ENCODE measurements around the gene CCNI. TPM values are rescaled to one million over a fixed set of nuclear protein-coding genes. Genes with fewer than 3 reads are reported as not detected.

Gene CCNI
- total RNA-seq, 1 donor from 2014 or later: 152 TPM

- H3K27ac ChIP-seq (ENCODE audit: low read depth, low read length): no peak overlapping the region
- H3K27me3 ChIP-seq (ENCODE audit: control insufficient read depth in 3 of 3, insufficient read depth in 3 of 3, low read length in 3 of 3): no peaks in the 10 kb centered on the region
- no peaks in the 10 kb centered on the region for H3K4me1 ChIP-seq (ENCODE audit: control insufficient read depth in 3 of 3, insufficient read depth in 3 of 3, low read length in 3 of 3)
- peaks cover 10 to 55% (median 47%) of the 10 kb centered on the region in 3 donors for H3K36me3 ChIP-seq (ENCODE audit: control insufficient read depth in 3 of 3, insufficient read depth in 3 of 3, low read length in 3 of 3)
- H3K9me3 ChIP-seq (ENCODE audit: control insufficient read depth in 3 of 3, low read length in 3 of 3): no peaks in the 10 kb centered on the region
- H3K4me3 ChIP-seq (ENCODE audit: low read length in 3 of 3): no peak overlapping the region
- no peak overlapping the region for H3K9ac ChIP-seq (ENCODE audit: low read depth in 1 of 3, low read length in 3 of 3)
These were observed 47.5 kb downstream of the CCNI start for GRCh38 chr4:77028246-77028645.

GRCh38 chr4:77026322-77026704 lies 49.5 kb downstream of the CCNI start:
- Histone ChIP-seq H3K27ac (ENCODE audit: low read depth, low read length) (no peak overlapping the region), H3K27me3 (ENCODE audit: control insufficient read depth in 3 of 3, insufficient read depth in 3 of 3, low read length in 3 of 3) (no peaks in the 10 kb centered on the region), H3K9me3 (ENCODE audit: control insufficient read depth in 3 of 3, low read length in 3 of 3) (no peaks in the 10 kb centered on the region), H3K36me3 (ENCODE audit: control insufficient read depth in 3 of 3, insufficient read depth in 3 of 3, low read length in 3 of 3) (peaks cover 12 to 47% (median 42%) of the 10 kb centered on the region in 3 donors), H3K9ac (ENCODE audit: low read depth in 1 of 3, low read length in 3 of 3) (no peak overlapping the region), H3K4me3 (ENCODE audit: low read length in 3 of 3) (no peak overlapping the region), H3K4me1 (ENCODE audit: control insufficient read depth in 3 of 3, insufficient read depth in 3 of 3, low read length in 3 of 3) (no peaks in the 10 kb centered on the region)

GRCh38 chr4:77025643-77026321 lies 50.0 kb downstream of the CCNI start:
- peaks cover 16 to 47% (median 44%) of the 10 kb centered on the region in 3 donors for H3K36me3 ChIP-seq (ENCODE audit: control insufficient read depth in 3 of 3, insufficient read depth in 3 of 3, low read length in 3 of 3)
- no peaks in the 10 kb centered on the region for H3K27me3 ChIP-seq (ENCODE audit: control insufficient read depth in 3 of 3, insufficient read depth in 3 of 3, low read length in 3 of 3)
- no peak overlapping the region for H3K4me3 ChIP-seq (ENCODE audit: low read length in 3 of 3)
- H3K27ac ChIP-seq (ENCODE audit: low read depth, low read length): no peak overlapping the region
- no peak overlapping the region for H3K9ac ChIP-seq (ENCODE audit: low read depth in 1 of 3, low read length in 3 of 3)
- H3K9me3 ChIP-seq (ENCODE audit: control insufficient read depth in 3 of 3, low read length in 3 of 3): no peaks in the 10 kb centered on the region
- no peaks in the 10 kb centered on the region for H3K4me1 ChIP-seq (ENCODE audit: control insufficient read depth in 3 of 3, insufficient read depth in 3 of 3, low read length in 3 of 3)

DNA sequence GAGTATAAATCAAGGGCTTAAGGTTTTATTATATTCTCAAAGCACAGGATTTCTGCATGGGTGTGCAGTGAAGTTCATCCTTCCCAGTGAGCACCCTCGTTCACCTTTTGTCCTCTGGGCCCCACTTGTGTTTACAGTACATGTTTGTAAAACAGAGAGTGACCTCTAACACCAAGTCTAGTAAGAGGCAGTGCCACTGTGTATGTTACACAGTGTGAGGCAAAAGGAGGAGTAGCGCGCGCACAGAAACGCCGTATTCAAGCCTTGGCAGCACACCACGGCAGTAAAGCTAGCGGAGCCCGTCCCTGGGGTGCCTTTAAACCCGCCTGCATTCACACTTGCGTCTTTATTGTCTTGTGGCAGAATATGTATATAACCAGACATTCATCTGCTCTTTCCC lies 51.9 kb downstream of the CCNI start:
- no peak overlapping the region for H3K27ac ChIP-seq (ENCODE audit: low read depth, low read length)
- no peak overlapping the region for H3K4me3 ChIP-seq (ENCODE audit: low read length in 3 of 3)
- no peaks in the 10 kb centered on the region for H3K9me3 ChIP-seq (ENCODE audit: control insufficient read depth in 3 of 3, low read length in 3 of 3)
- peaks cover 19 to 55% (median 44%) of the 10 kb centered on the region in 3 donors for H3K36me3 ChIP-seq (ENCODE audit: control insufficient read depth in 3 of 3, insufficient read depth in 3 of 3, low read length in 3 of 3)
- H3K9ac ChIP-seq (ENCODE audit: low read depth in 1 of 3, low read length in 3 of 3): no peak overlapping the region
- H3K4me1 ChIP-seq (ENCODE audit: control insufficient read depth in 3 of 3, insufficient read depth in 3 of 3, low read length in 3 of 3): no peaks in the 10 kb centered on the region
- H3K27me3 ChIP-seq (ENCODE audit: control insufficient read depth in 3 of 3, insufficient read depth in 3 of 3, low read length in 3 of 3): no peaks in the 10 kb centered on the region

GRCh38 chr4:77022560-77023179 lies 53.1 kb downstream of the CCNI start:
- Histone ChIP-seq H3K36me3 (ENCODE audit: control insufficient read depth in 3 of 3, insufficient read depth in 3 of 3, low read length in 3 of 3) (peaks cover 18 to 53% (median 33%) of the 10 kb centered on the region in 3 donors), H3K9ac (ENCODE audit: low read depth in 1 of 3, low read length in 3 of 3) (no peak overlapping the region), H3K4me1 (ENCODE audit: control insufficient read depth in 3 of 3, insufficient read depth in 3 of 3, low read length in 3 of 3) (no peaks in the 10 kb centered on the region), H3K27ac (ENCODE audit: low read depth, low read length) (no peak overlapping the region), H3K4me3 (ENCODE audit: low read length in 3 of 3) (no peak overlapping the region), H3K9me3 (ENCODE audit: control insufficient read depth in 3 of 3, low read length in 3 of 3) (no peaks in the 10 kb centered on the region), H3K27me3 (ENCODE audit: control insufficient read depth in 3 of 3, insufficient read depth in 3 of 3, low read length in 3 of 3) (no peaks in the 10 kb centered on the region)

- Histone ChIP-seq H3K4me1 (ENCODE audit: control insufficient read depth in 3 of 3, insufficient read depth in 3 of 3, low read length in 3 of 3) (no peaks in the 10 kb centered on the region), H3K9ac (ENCODE audit: low read depth in 1 of 3, low read length in 3 of 3) (no peak overlapping the region), H3K27me3 (ENCODE audit: control insufficient read depth in 3 of 3, insufficient read depth in 3 of 3, low read length in 3 of 3) (no peaks in the 10 kb centered on the region), H3K36me3 (ENCODE audit: control insufficient read depth in 3 of 3, insufficient read depth in 3 of 3, low read length in 3 of 3) (peaks cover 18 to 53% (median 32%) of the 10 kb centered on the region in 3 donors), H3K4me3 (ENCODE audit: low read length in 3 of 3) (no peak overlapping the region), H3K9me3 (ENCODE audit: control insufficient read depth in 3 of 3, low read length in 3 of 3) (no peaks in the 10 kb centered on the region), H3K27ac (ENCODE audit: low read depth, low read length) (no peak overlapping the region)
These were observed 54.1 kb downstream of the CCNI start for GRCh38 chr4:77021614-77022089.

GRCh38 chr4:77020017-77020416 lies 55.8 kb downstream of the CCNI start:
- H3K36me3 ChIP-seq (ENCODE audit: control insufficient read depth in 3 of 3, insufficient read depth in 3 of 3, low read length in 3 of 3): peaks cover 20 to 56% (median 41%) of the 10 kb centered on the region in 3 donors

GRCh38 chr4:77015390-77015789 lies 60.4 kb downstream of the CCNI start:
- H3K9ac ChIP-seq (ENCODE audit: low read depth in 1 of 3, low read length in 3 of 3): no peak overlapping the region
- H3K36me3 ChIP-seq (ENCODE audit: control insufficient read depth in 3 of 3, insufficient read depth in 3 of 3, low read length in 3 of 3): peaks cover 5 to 31% (median 22%) of the 10 kb centered on the region in 3 donors

More at GRCh38 chr4:77020017-77020416, 55.8 kb downstream of the CCNI start:
- H3K9ac ChIP-seq (ENCODE audit: low read depth in 1 of 3, low read length in 3 of 3): no peak overlapping the region
- H3K4me1 ChIP-seq (ENCODE audit: control insufficient read depth in 3 of 3, insufficient read depth in 3 of 3, low read length in 3 of 3): no peaks in the 10 kb centered on the region
- H3K9me3 ChIP-seq (ENCODE audit: control insufficient read depth in 3 of 3, low read length in 3 of 3): no peaks in the 10 kb centered on the region
- no peak overlapping the region for H3K4me3 ChIP-seq (ENCODE audit: low read length in 3 of 3)
- no peak overlapping the region for H3K27ac ChIP-seq (ENCODE audit: low read depth, low read length)
- no peaks in the 10 kb centered on the region for H3K27me3 ChIP-seq (ENCODE audit: control insufficient read depth in 3 of 3, insufficient read depth in 3 of 3, low read length in 3 of 3)

GRCh38 chr4:77014256-77014655 lies 61.5 kb downstream of the CCNI start:
- peaks cover 0 to 9% (median 0%) of the 10 kb centered on the region in 3 donors for H3K4me1 ChIP-seq (ENCODE audit: control insufficient read depth in 3 of 3, insufficient read depth in 3 of 3, low read length in 3 of 3)
- peaks cover 5 to 23% (median 17%) of the 10 kb centered on the region in 3 donors for H3K36me3 ChIP-seq (ENCODE audit: control insufficient read depth in 3 of 3, insufficient read depth in 3 of 3, low read length in 3 of 3)
- no peaks in the 10 kb centered on the region for H3K27me3 ChIP-seq (ENCODE audit: control insufficient read depth in 3 of 3, insufficient read depth in 3 of 3, low read length in 3 of 3)
- no peak overlapping the region for H3K4me3 ChIP-seq (ENCODE audit: low read length in 3 of 3)
- no peaks in the 10 kb centered on the region for H3K9me3 ChIP-seq (ENCODE audit: control insufficient read depth in 3 of 3, low read length in 3 of 3)
- no peak overlapping the region for H3K27ac ChIP-seq (ENCODE audit: low read depth, low read length)
- H3K9ac ChIP-seq (ENCODE audit: low read depth in 1 of 3, low read length in 3 of 3): no peak overlapping the region

More at GRCh38 chr4:77015390-77015789, 60.4 kb downstream of the CCNI start:
- no peak overlapping the region for H3K4me3 ChIP-seq (ENCODE audit: low read length in 3 of 3)
- H3K27ac ChIP-seq (ENCODE audit: low read depth, low read length): no peak overlapping the region
- peaks cover 0 to 4% (median 0%) of the 10 kb centered on the region in 3 donors for H3K4me1 ChIP-seq (ENCODE audit: control insufficient read depth in 3 of 3, insufficient read depth in 3 of 3, low read length in 3 of 3)
- H3K27me3 ChIP-seq (ENCODE audit: control insufficient read depth in 3 of 3, insufficient read depth in 3 of 3, low read length in 3 of 3): no peaks in the 10 kb centered on the region
- H3K9me3 ChIP-seq (ENCODE audit: control insufficient read depth in 3 of 3, low read length in 3 of 3): no peaks in the 10 kb centered on the region

- Histone ChIP-seq H3K4me3 (ENCODE audit: low read length in 3 of 3) (no peak overlapping the region), H3K27me3 (ENCODE audit: control insufficient read depth in 3 of 3, insufficient read depth in 3 of 3, low read length in 3 of 3) (no peaks in the 10 kb centered on the region), H3K27ac (ENCODE audit: low read depth, low read length) (no peak overlapping the region), H3K9ac (ENCODE audit: low read depth in 1 of 3, low read length in 3 of 3) (no peak overlapping the region), H3K4me1 (ENCODE audit: control insufficient read depth in 3 of 3, insufficient read depth in 3 of 3, low read length in 3 of 3) (peaks cover 0 to 10% (median 4%) of the 10 kb centered on the region in 3 donors), H3K36me3 (ENCODE audit: control insufficient read depth in 3 of 3, insufficient read depth in 3 of 3, low read length in 3 of 3) (peaks cover 2 to 20% (median 17%) of the 10 kb centered on the region in 3 donors), H3K9me3 (ENCODE audit: control insufficient read depth in 3 of 3, low read length in 3 of 3) (no peaks in the 10 kb centered on the region)
These were observed 63.1 kb downstream of the CCNI start for GRCh38 chr4:77012726-77013125.

Data from skeletal muscle tissue (tissue), 4 donors.